HEK293 (cell line): ENCODE results near the gene EZH1.

ENCODE experiments used
- BCL11A ChIP-seq: fragments of 450-650 bp; formaldehyde crosslinking; IDR thresholded peaks from 2 replicates; pipeline ENCODE4 v1.5.1; 2016; ENCODE audit warnings: low read depth, missing biosample characterization, missing genetic modification characterization
- KLF9 ChIP-seq: fragments of 450-650 bp; formaldehyde crosslinking; IDR thresholded peaks from 2 replicates; pipeline ENCODE4 v1.5.1; 2016; ENCODE audit warnings: missing biosample characterization, missing genetic modification characterization, low read depth
- SCRT2 ChIP-seq: fragments of 450-650 bp; formaldehyde crosslinking; IDR thresholded peaks from 2 replicates; pipeline ENCODE4 v1.5.1; 2016; ENCODE audit warnings: missing biosample characterization, missing genetic modification characterization
- ZNF23 ChIP-seq: fragments of 450-650 bp; formaldehyde crosslinking; IDR thresholded peaks from 2 replicates; pipeline ENCODE4 v1.5.1; 2016; ENCODE audit warnings: missing biosample characterization, missing genetic modification characterization, borderline replicate concordance
- ZNF239 ChIP-seq: fragments of 450-650 bp; formaldehyde crosslinking; IDR thresholded peaks from 2 replicates; pipeline ENCODE4 v1.5.1; 2016; ENCODE audit warnings: missing biosample characterization, missing genetic modification characterization
- ZNF24 ChIP-seq: fragments of 450-650 bp; formaldehyde crosslinking; IDR thresholded peaks from 2 replicates; pipeline ENCODE4 v1.5.1; 2016; ENCODE audit warnings: missing biosample characterization, missing genetic modification characterization
- ZNF292 ChIP-seq: fragments of 450-650 bp; formaldehyde crosslinking; IDR thresholded peaks from 2 replicates; pipeline ENCODE4 v1.5.1; 2016; ENCODE audit warnings: low read depth, missing biosample characterization, missing genetic modification characterization, borderline replicate concordance
- ZNF670 ChIP-seq: fragments of 450-650 bp; formaldehyde crosslinking; IDR thresholded peaks from 2 replicates; pipeline ENCODE4 v1.5.1; 2016; ENCODE audit warnings: missing biosample characterization, missing genetic modification characterization, low read depth
- TF ChIP-seq, protein P1 (sequence below): fragments of 450-650 bp; formaldehyde crosslinking; IDR thresholded peaks from 2 replicates; pipeline ENCODE4 v1.5.1; 2016; ENCODE audit warnings: missing biosample characterization, missing genetic modification characterization

DNA sequence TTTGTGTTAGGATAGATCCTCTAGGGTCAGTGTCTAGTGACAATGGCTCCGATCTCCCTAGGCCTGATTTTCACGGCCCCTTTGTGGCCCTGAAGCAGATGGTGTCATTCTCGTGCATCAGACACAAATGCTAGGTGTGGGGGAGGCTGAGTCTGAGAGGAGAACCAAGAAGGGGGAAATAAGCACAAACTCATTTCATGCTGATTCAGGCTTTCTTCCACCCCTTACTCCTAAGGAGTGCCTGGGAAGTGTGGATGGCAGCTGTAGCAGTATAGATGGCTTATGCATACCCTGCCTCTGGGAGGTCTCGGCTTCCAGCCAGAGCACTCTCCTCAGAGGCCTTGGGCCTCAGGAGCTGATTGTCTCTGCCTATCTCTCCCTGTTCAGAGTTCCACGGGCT is 33.7 kb upstream of the EZH1 start:
- TF ChIP-seq BCL11A (tag by site-specific recombination) (no peak), ZNF24 (tag by site-specific recombination) (no peak), SCRT2 (tag by site-specific recombination) (no peak), ZNF239 (tag by site-specific recombination) (no peak), KLF9 (tag by site-specific recombination) (no peak), ZNF670 (no peak), ZNF23 (tag by site-specific recombination) (no peak), ZNF292 (no peak)
- TF ChIP-seq, protein P1, sequence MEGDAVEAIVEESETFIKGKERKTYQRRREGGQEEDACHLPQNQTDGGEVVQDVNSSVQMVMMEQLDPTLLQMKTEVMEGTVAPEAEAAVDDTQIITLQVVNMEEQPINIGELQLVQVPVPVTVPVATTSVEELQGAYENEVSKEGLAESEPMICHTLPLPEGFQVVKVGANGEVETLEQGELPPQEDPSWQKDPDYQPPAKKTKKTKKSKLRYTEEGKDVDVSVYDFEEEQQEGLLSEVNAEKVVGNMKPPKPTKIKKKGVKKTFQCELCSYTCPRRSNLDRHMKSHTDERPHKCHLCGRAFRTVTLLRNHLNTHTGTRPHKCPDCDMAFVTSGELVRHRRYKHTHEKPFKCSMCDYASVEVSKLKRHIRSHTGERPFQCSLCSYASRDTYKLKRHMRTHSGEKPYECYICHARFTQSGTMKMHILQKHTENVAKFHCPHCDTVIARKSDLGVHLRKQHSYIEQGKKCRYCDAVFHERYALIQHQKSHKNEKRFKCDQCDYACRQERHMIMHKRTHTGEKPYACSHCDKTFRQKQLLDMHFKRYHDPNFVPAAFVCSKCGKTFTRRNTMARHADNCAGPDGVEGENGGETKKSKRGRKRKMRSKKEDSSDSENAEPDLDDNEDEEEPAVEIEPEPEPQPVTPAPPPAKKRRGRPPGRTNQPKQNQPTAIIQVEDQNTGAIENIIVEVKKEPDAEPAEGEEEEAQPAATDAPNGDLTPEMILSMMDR (tag by site-specific recombination): no peak
